GM12873 (cell line): ENCODE data around the gene UNC93A.

Experiments
- TF ChIP-seq, protein P1 (sequence below): IDR thresholded peaks from 2 replicates; pipeline ENCODE4 v1.5.1; 2012; ENCODE audit warnings: low read depth, mild to moderate bottlenecking, moderate library complexity, low read length, control low read depth; ENCODE audit not compliant: insufficient read depth; ENCODE audit errors: missing control alignments

The UNC93A gene

DNA sequence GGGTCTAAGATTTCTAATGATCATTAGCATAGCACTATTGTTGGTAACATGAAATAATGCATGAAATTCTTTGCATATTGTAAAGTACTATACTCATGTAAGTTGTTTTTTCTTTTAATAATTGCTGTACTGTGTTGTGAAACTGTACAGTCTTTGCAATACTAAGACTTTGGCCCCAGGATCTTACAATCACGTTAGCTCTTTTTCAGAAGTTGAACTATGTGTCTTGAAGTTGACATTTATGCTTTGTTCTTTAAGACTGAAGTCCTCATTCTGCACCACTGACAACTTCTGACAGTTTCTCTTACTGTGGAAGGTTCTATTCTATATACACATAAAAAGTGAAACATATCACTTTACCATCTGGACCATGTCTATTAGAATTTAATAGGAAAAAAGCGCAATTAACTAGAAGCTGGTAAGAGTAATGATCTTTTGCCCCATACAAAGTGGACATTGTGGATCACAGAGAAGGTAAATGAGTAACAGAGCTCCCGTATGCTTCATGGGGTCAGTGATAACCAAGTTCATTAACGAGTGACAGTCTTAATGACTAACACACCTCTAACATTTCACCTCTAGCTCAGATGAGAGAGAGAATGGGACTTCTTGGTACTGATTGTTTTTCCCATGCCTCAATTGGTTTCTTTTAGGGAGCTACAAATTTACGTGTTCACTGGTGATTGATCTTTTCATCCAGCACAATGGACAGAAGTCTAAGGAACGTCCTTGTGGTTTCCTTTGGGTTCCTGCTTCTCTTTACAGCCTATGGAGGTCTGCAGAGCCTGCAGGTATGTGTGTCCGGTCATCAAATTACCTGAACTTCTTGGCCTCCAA, at the start of gene UNC93A:
TSS of gene UNC93A (plus strand) at position 530 of the 837 bp plus-strand sequence. CDS start at position 705, 175 bp downstream.
- TF ChIP-seq, protein P1, sequence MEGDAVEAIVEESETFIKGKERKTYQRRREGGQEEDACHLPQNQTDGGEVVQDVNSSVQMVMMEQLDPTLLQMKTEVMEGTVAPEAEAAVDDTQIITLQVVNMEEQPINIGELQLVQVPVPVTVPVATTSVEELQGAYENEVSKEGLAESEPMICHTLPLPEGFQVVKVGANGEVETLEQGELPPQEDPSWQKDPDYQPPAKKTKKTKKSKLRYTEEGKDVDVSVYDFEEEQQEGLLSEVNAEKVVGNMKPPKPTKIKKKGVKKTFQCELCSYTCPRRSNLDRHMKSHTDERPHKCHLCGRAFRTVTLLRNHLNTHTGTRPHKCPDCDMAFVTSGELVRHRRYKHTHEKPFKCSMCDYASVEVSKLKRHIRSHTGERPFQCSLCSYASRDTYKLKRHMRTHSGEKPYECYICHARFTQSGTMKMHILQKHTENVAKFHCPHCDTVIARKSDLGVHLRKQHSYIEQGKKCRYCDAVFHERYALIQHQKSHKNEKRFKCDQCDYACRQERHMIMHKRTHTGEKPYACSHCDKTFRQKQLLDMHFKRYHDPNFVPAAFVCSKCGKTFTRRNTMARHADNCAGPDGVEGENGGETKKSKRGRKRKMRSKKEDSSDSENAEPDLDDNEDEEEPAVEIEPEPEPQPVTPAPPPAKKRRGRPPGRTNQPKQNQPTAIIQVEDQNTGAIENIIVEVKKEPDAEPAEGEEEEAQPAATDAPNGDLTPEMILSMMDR: no peak

DNA sequence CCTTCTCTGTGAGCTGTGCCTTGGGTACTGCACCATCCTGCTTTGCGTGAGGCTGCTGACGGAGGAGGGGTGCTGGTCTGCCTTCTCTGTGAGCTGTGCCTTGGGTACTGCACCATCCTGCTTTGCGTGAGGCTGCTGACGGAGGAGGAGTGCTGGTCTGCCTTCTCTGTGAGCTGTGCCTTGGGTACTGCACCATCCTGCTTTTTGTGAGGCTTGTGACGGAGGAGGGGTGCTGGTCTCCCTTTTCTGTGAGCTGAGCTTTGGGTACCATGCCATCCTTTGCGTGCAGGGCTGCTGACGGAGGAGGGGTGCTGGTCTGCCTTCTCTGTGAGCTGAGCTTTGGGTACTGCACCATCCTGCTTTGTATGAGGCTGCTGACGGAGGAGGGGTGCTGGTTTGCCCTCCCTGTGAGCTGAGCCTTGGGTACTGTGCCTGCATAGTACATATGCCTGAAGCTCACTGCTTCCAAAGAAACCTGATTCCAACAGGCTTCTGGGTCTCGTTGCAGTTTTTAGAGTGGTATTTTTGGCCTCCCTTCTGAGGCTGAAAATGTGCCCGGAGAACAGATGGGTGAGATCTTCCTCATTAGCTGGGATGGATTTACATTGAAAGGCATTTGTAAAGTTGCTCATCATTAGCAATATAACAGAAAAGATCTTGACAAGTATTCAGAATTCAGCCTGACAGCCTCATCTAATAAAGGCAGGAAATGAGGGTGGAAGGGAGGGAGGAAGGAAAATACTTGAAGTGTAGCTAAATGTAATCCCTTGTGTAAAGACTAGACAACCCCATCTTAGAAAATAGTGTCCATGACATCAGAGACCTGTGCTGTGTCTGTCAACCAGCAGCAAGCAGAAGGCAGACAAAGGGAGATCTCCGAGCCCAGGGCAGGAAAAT, 46.8 kb upstream of the UNC93A start:
- TF ChIP-seq, protein P1: no peak

DNA sequence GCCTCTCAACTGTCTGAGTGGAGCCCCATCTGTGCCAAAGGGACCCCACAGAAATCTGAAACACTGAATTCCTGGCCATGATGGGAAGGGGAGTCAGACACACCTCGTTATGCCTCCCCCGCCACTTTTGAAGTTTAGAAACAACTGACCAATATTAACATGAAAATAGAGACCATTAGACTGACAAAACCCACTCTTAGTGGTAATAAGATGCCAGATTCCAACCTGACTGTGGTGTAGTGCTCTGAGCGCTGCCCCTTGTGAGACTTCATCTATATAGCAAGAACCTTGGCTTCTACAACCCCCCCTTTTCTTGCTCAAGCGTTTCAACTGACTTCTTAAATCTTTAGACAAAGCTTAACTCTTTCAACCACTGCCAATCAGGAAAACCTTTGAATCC, 46.1 kb upstream of the UNC93A start:
- TF ChIP-seq, protein P1: no peak

DNA sequence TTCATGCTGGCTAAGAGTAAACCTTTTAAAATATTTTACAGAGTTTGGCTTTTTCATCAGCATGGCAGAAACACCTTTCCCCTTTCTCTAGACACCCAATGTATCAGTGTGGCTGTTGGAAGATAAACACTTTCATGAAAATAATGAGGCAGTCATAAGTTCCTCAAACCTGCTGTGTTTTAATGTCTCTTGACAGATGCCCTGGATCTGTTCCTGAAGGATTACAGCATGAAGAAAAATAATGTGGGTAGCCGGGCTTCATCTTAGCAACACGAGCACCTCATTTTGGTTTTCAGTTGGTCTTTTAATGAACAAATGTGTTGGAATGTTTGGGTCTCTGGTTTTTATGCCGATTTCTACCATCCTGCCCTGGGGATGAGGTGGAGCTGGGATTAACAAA, 45.5 kb upstream of the UNC93A start:
- TF ChIP-seq, protein P1: no peak

DNA sequence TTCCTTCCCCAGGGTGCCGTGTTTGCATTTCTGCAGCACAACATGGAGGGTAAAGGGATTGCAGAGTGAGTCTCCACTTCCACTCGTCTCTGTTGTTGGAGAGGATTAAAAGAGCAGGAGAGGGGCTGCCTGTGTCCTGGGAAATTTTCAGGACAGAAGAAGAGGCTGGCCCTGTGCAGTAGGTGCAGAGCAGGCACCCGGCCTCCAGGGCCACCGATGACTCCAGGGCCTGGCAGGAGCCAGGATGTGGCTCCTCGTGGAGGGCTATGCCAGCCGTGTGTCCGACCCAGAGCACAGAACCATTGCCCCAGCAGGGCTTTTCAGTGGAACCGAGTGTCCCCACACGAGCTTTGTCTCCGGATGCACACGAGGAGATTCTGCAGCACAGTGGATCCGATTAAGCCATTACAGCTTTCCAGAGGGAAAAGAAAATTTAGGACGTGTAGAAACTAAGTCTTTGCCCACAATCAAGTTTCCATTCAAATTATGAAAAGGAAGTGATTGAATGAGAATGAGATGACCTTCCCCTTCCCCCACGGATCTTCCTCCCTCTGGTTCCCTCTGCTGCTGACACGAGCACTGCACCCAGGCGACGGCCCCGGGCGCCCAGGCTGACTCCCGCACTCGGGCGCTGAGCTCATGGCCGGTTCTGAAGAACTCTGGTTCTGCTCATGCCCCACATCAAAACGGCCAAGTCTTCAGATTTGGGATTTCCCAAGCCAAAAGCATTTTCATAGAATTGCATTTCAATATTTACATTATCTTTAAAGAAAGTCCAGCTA, 43.1 kb upstream of the UNC93A start:
- TF ChIP-seq, protein P1: no peak

DNA sequence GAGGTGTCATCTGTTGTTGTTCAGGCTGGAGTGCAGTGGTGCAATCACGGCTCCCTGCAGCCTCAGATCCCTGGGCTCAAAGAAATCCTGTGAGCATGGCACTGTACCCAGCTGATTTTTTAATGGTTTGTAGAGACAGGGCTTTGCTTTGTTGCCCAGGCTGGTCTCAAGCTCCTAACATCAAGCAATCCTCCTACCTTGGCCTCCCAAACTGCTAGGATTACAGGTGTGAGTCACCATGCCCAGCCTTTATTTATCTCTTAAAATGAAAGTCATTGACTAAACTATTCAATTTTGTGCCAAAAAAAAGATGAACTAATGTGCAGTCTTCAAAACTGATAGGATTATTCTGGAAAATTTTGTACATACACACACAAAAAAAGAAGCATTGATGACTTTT, 38.8 kb upstream of the UNC93A start:
- TF ChIP-seq, protein P1: no peak
